GM23248 (cell line): Measurements from ENCODE around the gene RTEL1.

ENCODE experiments used
- EZH2 ChIP-seq: fragments of 200-600 bp; sonication (generic); IDR thresholded peaks from 2 replicates; pipeline ENCODE4 v1.6.1; 2018; ENCODE audit warnings: antibody characterized with exemption, mild to moderate bottlenecking; ENCODE audit not compliant: insufficient read depth, poor library complexity, severe bottlenecking
- EZH2phosphoT487 ChIP-seq: fragments of 200-600 bp; sonication (generic); IDR thresholded peaks from 2 replicates; pipeline ENCODE4 v1.6.1; 2018; ENCODE audit warnings: antibody characterized with exemption, moderate library complexity, mild to moderate bottlenecking, low read depth; ENCODE audit not compliant: insufficient read depth

GRCh38 chr20:63704749-63705117 lies 46.6 kb downstream of the RTEL1 start:
- TF ChIP-seq EZH2phosphoT487 (no peak), EZH2 (no peak)
